IPS-20b (cell line): ENCODE data around the gene BNC2.

Experiments
- H3K27ac ChIP-seq: one replicate; pipeline ENCODE4 v1.5.1; 2013; ENCODE audit warnings: low read length
- H3K27me3 ChIP-seq: 2 replicates; pipeline ENCODE4 v1.6.1; 2013; ENCODE audit warnings: mild to moderate bottlenecking, low read length, inconsistent platforms; ENCODE audit not compliant: insufficient read depth
- H3K36me3 ChIP-seq: 2 replicates; pipeline ENCODE4 v1.6.1; 2013; ENCODE audit warnings: low read depth, mild to moderate bottlenecking, inconsistent platforms, low read length, moderate library complexity; ENCODE audit not compliant: insufficient read depth
- H3K4me1 ChIP-seq: 2 replicates; pipeline ENCODE4 v1.6.1; 2013; ENCODE audit warnings: mild to moderate bottlenecking, control low read depth, inconsistent platforms, low read length, moderate library complexity; ENCODE audit not compliant: insufficient read depth
- H3K4me3 ChIP-seq: 2 replicates; pipeline ENCODE4 v1.5.1; 2013; ENCODE audit warnings: mild to moderate bottlenecking, low read length, inconsistent platforms
- H3K9ac ChIP-seq: 2 replicates; pipeline ENCODE4 v1.6.1; 2013; ENCODE audit warnings: low read depth, mild to moderate bottlenecking, inconsistent platforms, low read length, moderate library complexity
- H3K9me3 ChIP-seq: 2 replicates; pipeline ENCODE4 v1.6.1; 2013; ENCODE audit warnings: mild to moderate bottlenecking, low read depth, low read length, inconsistent platforms; ENCODE audit not compliant: insufficient read depth

Gene BNC2

GRCh38 chr9:16809912-16810610 is 60.4 kb downstream of the BNC2 start:
- Histone ChIP-seq H3K27me3 (no peaks in the 10 kb centered on the region), H3K4me3 (0 out of 2 replicates have a peak overlapping the region, but pooled peaks have one; percentile 9), H3K27ac (peak overlapping the region; percentile 0), H3K9me3 (no peaks in the 10 kb centered on the region), H3K36me3 (no peaks in the 10 kb centered on the region), H3K4me1 (peaks cover 41% of the 10 kb centered on the region), H3K9ac (peak overlapping the region; percentile 38; the same call in 1 of the 2 replicates)

DNA sequence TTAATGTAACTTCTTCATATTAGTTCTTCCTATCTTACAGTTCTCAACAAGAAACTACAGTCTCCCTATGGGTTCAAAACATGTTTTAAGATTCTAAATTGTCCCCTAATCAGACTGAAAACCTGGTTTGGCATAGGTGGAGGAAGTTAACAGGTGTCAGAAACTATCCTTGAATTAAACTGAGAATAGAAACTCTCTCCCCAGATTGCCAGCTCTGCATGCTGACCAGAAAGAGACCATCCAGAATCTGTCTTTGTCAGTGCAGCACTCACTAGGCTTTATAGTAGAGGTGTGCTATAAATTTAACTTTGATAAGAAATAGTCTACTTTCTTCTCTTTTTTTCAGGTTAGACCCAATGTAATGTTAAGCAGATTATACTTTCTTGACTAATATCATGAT is 63.8 kb downstream of the BNC2 start:
- Histone ChIP-seq H3K27ac (peak overlapping the region; percentile 24), H3K27me3 (no peaks in the 10 kb centered on the region), H3K4me3 (no peak overlapping the region), H3K36me3 (no peaks in the 10 kb centered on the region), H3K9ac (peak overlapping the region; percentile 27; the same call in 1 of the 2 replicates), H3K9me3 (no peaks in the 10 kb centered on the region), H3K4me1 (peaks cover 46% of the 10 kb centered on the region; the same call in 1 of the 2 replicates)

GRCh38 chr9:16803648-16804047 is 66.8 kb downstream of the BNC2 start:
- H3K27ac ChIP-seq = no peak overlapping the region
- no peaks in the 10 kb centered on the region for H3K36me3 ChIP-seq
- H3K9ac ChIP-seq = peak overlapping the region; percentile 4; the same call in 1 of the 2 replicates
- H3K4me3 ChIP-seq = no peak overlapping the region
- peaks cover 38% of the 10 kb centered on the region for H3K4me1 ChIP-seq
- H3K9me3 ChIP-seq = no peaks in the 10 kb centered on the region
- no peaks in the 10 kb centered on the region for H3K27me3 ChIP-seq

- Histone ChIP-seq H3K36me3 (no peaks in the 10 kb centered on the region), H3K4me1 (peaks cover 30% of the 10 kb centered on the region), H3K27me3 (no peaks in the 10 kb centered on the region), H3K9me3 (no peaks in the 10 kb centered on the region), H3K27ac (no peak overlapping the region), H3K4me3 (no peak overlapping the region), H3K9ac (no peak overlapping the region; the same call in 1 of the 2 replicates)
Measured at GRCh38 chr9:16801871-16802466, 68.5 kb downstream of the BNC2 start.

DNA sequence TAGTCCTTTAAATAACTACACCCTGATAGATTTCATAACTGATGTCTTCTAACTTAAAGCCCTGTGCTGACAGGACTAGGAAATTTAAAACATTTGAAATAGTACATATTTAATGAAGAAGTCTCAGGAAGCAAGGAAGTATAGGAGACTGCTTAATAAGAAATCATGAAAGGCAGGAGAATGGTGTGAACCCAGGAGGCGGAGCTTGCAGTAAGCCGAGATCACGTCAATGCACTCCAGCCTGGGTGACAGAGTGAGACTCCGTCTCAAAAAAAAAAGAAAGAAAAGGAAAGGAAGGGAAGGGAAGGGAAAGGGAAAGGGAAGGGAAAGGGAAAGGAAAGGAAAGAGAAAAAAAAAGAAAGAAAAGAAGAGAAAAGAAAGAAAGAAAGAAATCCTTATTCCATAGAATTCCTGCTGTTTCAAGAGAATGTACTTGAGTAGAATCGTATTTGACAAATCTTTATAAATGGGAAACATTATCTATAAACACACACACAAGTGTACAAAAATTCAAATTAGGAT is 74.1 kb downstream of the BNC2 start:
- Histone ChIP-seq H3K9ac (no peak overlapping the region), H3K4me1 (peaks cover 21% of the 10 kb centered on the region), H3K9me3 (no peaks in the 10 kb centered on the region), H3K4me3 (no peak overlapping the region), H3K27ac (no peak overlapping the region), H3K36me3 (no peaks in the 10 kb centered on the region), H3K27me3 (no peaks in the 10 kb centered on the region)

GRCh38 chr9:16794871-16795639 is 75.4 kb downstream of the BNC2 start:
- no peaks in the 10 kb centered on the region for H3K36me3 ChIP-seq
- no peaks in the 10 kb centered on the region for H3K9me3 ChIP-seq
- no peak overlapping the region for H3K27ac ChIP-seq
- H3K9ac ChIP-seq = no peak overlapping the region
- H3K4me1 ChIP-seq = peaks cover 15% of the 10 kb centered on the region; the same call in 1 of the 2 replicates
- no peak overlapping the region for H3K4me3 ChIP-seq
- no peaks in the 10 kb centered on the region for H3K27me3 ChIP-seq

GRCh38 chr9:16794103-16794502 is 76.4 kb downstream of the BNC2 start:
- H3K4me1 ChIP-seq = peaks cover 15% of the 10 kb centered on the region; the same call in 1 of the 2 replicates
- H3K9ac ChIP-seq = no peak overlapping the region
- H3K27me3 ChIP-seq = no peaks in the 10 kb centered on the region
- H3K4me3 ChIP-seq = no peak overlapping the region
- no peaks in the 10 kb centered on the region for H3K36me3 ChIP-seq
- H3K27ac ChIP-seq = no peak overlapping the region
- no peaks in the 10 kb centered on the region for H3K9me3 ChIP-seq

DNA sequence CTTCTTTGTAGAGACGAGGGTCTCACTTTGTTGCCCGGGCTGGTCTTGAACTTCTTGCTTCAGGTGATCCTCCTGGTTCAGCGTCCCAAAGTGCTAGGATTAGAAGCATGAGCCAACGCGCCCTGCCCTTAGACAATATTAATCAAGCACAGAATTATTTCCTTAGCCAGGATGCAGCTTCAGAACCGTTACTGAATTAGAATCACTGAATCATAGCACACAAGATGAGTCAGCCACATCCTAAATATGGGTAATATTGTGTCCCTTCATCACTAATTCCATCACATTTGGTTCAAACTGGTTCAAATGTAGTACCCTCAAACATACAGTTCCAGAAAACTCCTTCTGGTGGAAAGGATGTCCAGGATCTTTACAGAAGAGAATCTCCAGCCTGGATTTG is 82.7 kb downstream of the BNC2 start:
- Histone ChIP-seq H3K4me1 (peaks cover 20% of the 10 kb centered on the region; the same call in 1 of the 2 replicates), H3K36me3 (no peaks in the 10 kb centered on the region), H3K27ac (no peak overlapping the region), H3K9me3 (no peaks in the 10 kb centered on the region), H3K4me3 (no peak overlapping the region), H3K9ac (no peak overlapping the region), H3K27me3 (no peaks in the 10 kb centered on the region)

DNA sequence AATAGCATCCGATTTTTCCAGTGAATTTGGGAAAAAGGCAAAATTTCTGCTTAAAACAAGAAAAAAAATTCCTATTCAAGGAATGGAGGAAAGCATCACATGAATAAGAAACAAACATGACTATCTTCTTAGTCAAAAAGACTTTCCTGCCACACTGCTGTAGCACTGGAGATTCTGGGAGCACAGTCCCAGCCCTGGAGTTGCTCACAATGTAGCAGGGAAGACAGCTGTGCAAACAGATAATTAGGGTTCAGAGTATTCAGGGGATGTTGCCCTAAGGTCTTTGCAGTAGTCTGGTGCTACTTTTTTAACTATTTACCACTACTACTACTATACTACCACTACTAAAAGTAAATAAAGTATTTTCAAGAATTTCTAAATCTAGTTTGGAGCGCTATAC is 86.5 kb downstream of the BNC2 start:
- Histone ChIP-seq H3K9me3 (no peaks in the 10 kb centered on the region), H3K36me3 (no peaks in the 10 kb centered on the region), H3K9ac (peak overlapping the region; percentile 7; the same call in 1 of the 2 replicates), H3K4me1 (peaks cover 20% of the 10 kb centered on the region; the same call in 1 of the 2 replicates), H3K4me3 (no peak overlapping the region), H3K27me3 (no peaks in the 10 kb centered on the region), H3K27ac (no peak overlapping the region)

DNA sequence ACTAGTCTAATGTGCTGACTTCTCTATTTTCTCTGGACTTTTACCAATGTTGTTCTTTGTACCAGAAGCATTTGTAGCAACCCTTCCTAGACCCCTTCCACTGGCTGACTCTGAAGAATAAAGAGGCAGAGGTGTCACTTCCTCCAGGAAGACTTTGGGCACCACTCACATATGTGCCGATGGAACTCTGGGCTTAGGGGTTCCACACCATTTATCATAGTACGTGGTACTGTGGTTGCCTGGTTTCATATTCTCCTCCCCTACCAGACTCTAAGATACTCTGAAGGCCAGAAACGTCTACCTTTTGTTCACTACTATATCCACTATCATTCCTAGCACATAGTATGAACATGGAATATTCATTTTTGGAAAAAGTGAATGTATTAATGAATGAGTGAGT is 88.0 kb downstream of the BNC2 start:
- no peaks in the 10 kb centered on the region for H3K36me3 ChIP-seq
- peaks cover 20% of the 10 kb centered on the region; the same call in 1 of the 2 replicates for H3K4me1 ChIP-seq
- no peak overlapping the region for H3K27ac ChIP-seq
- no peaks in the 10 kb centered on the region for H3K9me3 ChIP-seq
- H3K4me3 ChIP-seq = no peak overlapping the region
- no peak overlapping the region for H3K9ac ChIP-seq
- H3K27me3 ChIP-seq = no peaks in the 10 kb centered on the region

GRCh38 chr9:16775330-16775729 is 95.1 kb downstream of the BNC2 start:
- Histone ChIP-seq H3K36me3 (no peaks in the 10 kb centered on the region), H3K9me3 (no peaks in the 10 kb centered on the region), H3K4me3 (no peak overlapping the region), H3K27me3 (no peaks in the 10 kb centered on the region), H3K4me1 (peaks cover 14% of the 10 kb centered on the region), H3K27ac (no peak overlapping the region), H3K9ac (no peak overlapping the region)
